Kidney (tissue), 14 donors: ENCODE data around the gene KIRREL2. TPM values are rescaled to one million over a fixed set of nuclear protein-coding genes. Genes with fewer than 3 reads are reported as not detected.
A peak's percentile ranks its signal among the peaks of the same experiment; 100 is the strongest.

Experiments used
- DNase-seq, 5 donors: peaks; one replicate each; pipeline ENCODE4 v3.0.0-alpha.2; 2013 to 2020
- FAIRE-seq: peaks from 2 replicates; lab custom pipeline; 2012; peaks lifted over from hg19 to GRCh38; lab: Jason Lieb, UNC
- H3K27ac ChIP-seq, 2 donors: one replicate each; pipeline ENCODE4 v1.7.0; 2013; ENCODE audit warnings: low read depth in 2 of 2, low read length in 2 of 2, inconsistent platforms in 1 of 2
- H3K27me3 ChIP-seq: one replicate; pipeline ENCODE4 v1.7.1; 2013; ENCODE audit warnings: low read length, inconsistent platforms; ENCODE audit not compliant: control insufficient read depth, insufficient read depth
- H3K36me3 ChIP-seq, 3 donors: one replicate each; pipeline versions ENCODE4 v1.7.0 to v1.7.1; 2013; ENCODE audit warnings: low read length in 3 of 3, control low read depth in 1 of 3, inconsistent platforms in 1 of 3; ENCODE audit not compliant: insufficient read depth in 3 of 3, control insufficient read depth in 2 of 3
- H3K4me1 ChIP-seq, 3 donors: one replicate each; pipeline versions ENCODE4 v1.7.0 to v1.7.1; 2013; ENCODE audit warnings: low read length in 3 of 3, inconsistent platforms in 1 of 3, low read depth in 1 of 3; ENCODE audit not compliant: control insufficient read depth in 2 of 3, insufficient read depth in 2 of 3
- H3K4me3 ChIP-seq, 3 donors: one replicate each; pipeline versions ENCODE4 v1.7.0 to v1.8.1; 2013; ENCODE audit warnings: low read length in 3 of 3, control low read depth in 1 of 3, inconsistent platforms in 1 of 3
- H3K9ac ChIP-seq, 3 donors: one replicate each; pipeline versions ENCODE4 v1.7.0 to v1.7.1; 2013; ENCODE audit warnings: low read length in 3 of 3, control low read depth in 1 of 3, inconsistent platforms in 1 of 3
- H3K9me3 ChIP-seq, 3 donors: one replicate each; pipeline versions ENCODE4 v1.7.0 to v1.7.1; 2013; ENCODE audit warnings: low read length in 3 of 3, control low read depth in 1 of 3, inconsistent platforms in 1 of 3; ENCODE audit not compliant: control insufficient read depth in 2 of 3, insufficient read depth in 1 of 3
- CTCF ChIP-seq: IDR thresholded peaks from 3 replicates; pipeline ENCODE4 v1.5.1; 2012; ENCODE audit warnings: mild to moderate bottlenecking, moderate library complexity, borderline replicate concordance; ENCODE audit not compliant: insufficient read depth; ENCODE audit errors: extremely low read depth
- intact Hi-C: fragments of 100-400 bp; cut with DNase I; formaldehyde crosslinking; loops from one replicate; pipeline ENCODE4 v1.11.1; 2022
- polyA plus RNA-seq: library from polyadenylated mRNA; stranded (reverse); fragments of 350-450 nt; fragmentation: Illumina TruSeq; extraction: RNeasy Lipid Tissue Mini Kit (QIAGEN cat#74804); gene quantifications from one replicate; pipeline ENCODE4 v1.2.3, GENCODE V29; 2014; ENCODE audit warnings: low read depth, low replicate concordance; ENCODE audit not compliant: insufficient read depth
- total RNA-seq: library from RNA; stranded (reverse); fragmentation: NEBNext Ultra II Directional; extraction: Animal tissue kit (Norgen Biotek cat#: 25700); gene quantifications from one replicate; pipeline ENCODE4 v1.2.1, GENCODE V29; 2021
- donor health status: control.
- donor health status: control.
- donor health status: control.
- donor health status: control.
- donor health status: control.
- donor health status: DM: yes; HTN: yes; CAD: no.
- donor health status: Normal renal cell carcinoma (clear cell type).

The KIRREL2 gene
- total and polyA plus RNA-seq, 2 donors from 2014 or later, result 0.82 TPM; not detected in 1

DNA sequence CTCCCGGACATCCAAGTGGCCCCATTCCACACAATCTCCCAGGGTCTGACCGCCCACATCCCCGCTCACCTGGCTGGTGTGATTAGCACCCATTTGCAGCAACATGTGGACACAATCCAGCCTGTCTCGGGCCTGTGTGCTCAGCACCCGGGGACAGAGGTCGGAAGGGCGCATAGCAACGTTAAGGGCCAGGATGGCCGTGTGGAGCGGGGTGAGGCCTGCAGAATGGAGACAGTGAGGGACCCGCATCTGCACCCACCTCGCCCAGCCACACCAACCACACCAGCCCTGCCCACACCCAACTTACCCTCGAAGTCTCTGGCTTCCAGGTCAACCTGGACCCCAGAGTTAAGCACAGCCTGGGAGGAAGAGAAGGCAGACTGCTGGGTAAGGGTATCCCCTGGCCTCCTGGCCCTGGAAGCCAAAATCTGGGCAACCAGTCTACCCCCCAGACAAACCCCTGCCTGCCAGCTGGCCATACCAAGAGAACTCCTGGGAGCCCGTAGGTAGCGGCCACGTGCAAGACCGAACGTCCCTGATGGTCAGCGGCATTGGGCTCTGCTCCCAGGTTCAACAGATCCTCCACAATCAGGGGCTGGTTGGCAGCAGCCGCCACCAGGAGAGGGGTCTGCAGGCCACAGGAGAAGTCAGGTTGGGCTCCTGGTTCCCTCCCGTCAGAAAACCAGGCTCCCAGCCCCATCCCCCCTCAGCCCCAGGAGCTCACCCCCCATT lies 39.4 kb downstream of the KIRREL2 start:
- H3K36me3 ChIP-seq, result peaks cover 0 to 3% (median 3%) of the 10 kb centered on the region in 3 donors
- FAIRE-seq, result no peak
- intact Hi-C loops, result no loop called here

DNA sequence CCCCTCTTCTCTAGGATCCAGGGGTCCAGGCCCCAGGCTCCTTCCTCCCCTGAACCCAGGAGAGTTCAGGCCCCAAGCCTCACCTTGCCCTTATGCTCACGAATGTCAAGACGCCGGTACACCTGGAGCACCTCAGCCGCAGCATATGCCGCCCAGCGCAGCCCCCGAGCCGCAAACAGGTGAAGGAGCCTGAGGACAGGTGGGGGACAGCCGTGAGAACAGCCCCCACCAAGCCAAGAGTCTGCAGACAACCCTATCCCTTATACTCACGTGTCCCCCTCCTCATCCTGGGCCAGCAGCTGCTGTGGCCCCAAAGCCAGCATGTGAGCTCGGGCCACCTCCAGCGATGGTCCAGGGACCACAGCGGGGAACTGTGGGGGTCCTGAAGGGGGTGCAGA lies 39.9 kb downstream of the KIRREL2 start:
- H3K4me1 ChIP-seq, result peaks cover 0 to 7% (median 0%) of the 10 kb centered on the region in 3 donors
- H3K4me3 ChIP-seq, result no peak overlapping the region
- no peaks in the 10 kb centered on the region for H3K9me3 ChIP-seq
- DNase-seq (no peak), FAIRE-seq (no peak)
- H3K9ac ChIP-seq, result no peak overlapping the region
- H3K36me3 ChIP-seq, result peaks cover 0 to 3% (median 3%) of the 10 kb centered on the region in 3 donors
- intact Hi-C loops, result no loop called here
- no peak overlapping the region for H3K27ac ChIP-seq
- H3K27me3 ChIP-seq, result no peaks in the 10 kb centered on the region
- no peak for TF ChIP-seq CTCF

More for the DNA sequence above, 39.4 kb downstream of the KIRREL2 start:
- H3K27ac ChIP-seq, result no peak overlapping the region
- no peaks in the 10 kb centered on the region for H3K9me3 ChIP-seq
- no peak for DNase-seq
- no peak overlapping the region for H3K4me3 ChIP-seq
- H3K4me1 ChIP-seq, result peaks cover 0 to 7% (median 0%) of the 10 kb centered on the region in 3 donors
- H3K9ac ChIP-seq, result no peak overlapping the region
- TF ChIP-seq CTCF, result no peak
- no peaks in the 10 kb centered on the region for H3K27me3 ChIP-seq

GRCh38 chr19:35897706-35898451 lies 41.2 kb downstream of the KIRREL2 start:
- FAIRE-seq, result no peak
- peaks cover 0 to 3% (median 3%) of the 10 kb centered on the region in 3 donors for H3K36me3 ChIP-seq

More at GRCh38 chr19:35897706-35898451, 41.2 kb downstream of the KIRREL2 start:
- Histone ChIP-seq H3K27me3 (no peaks in the 10 kb centered on the region), H3K4me1 (peaks cover 0 to 7% (median 0%) of the 10 kb centered on the region in 3 donors), H3K4me3 (peak overlapping the region in 2 of 3 donors; percentile 62 to 78), H3K9me3 (no peaks in the 10 kb centered on the region), H3K27ac (no peak overlapping the region), H3K9ac (peak overlapping the region in 1 of 3 donors; percentile 77)
- DNase-seq, result peak in 1 of 5 donors; percentile 72
- TF ChIP-seq CTCF, result no peak
- intact Hi-C loops, result no loop called here
